Medulla oblongata (tissue), 1 donor: ENCODE results near the gene SEPTIN7.
"Not testable (repeated sequence)": the region's sequence is repeated elsewhere in the genome, so short reads cannot be mapped to it uniquely, and the experiment has no call there.

Experiments used
- DNase-seq: peaks from one replicate; pipeline ENCODE4 v3.0.0-alpha.2; 2015; ENCODE audit errors: extremely low spot score

The SEPTIN7 gene

DNA sequence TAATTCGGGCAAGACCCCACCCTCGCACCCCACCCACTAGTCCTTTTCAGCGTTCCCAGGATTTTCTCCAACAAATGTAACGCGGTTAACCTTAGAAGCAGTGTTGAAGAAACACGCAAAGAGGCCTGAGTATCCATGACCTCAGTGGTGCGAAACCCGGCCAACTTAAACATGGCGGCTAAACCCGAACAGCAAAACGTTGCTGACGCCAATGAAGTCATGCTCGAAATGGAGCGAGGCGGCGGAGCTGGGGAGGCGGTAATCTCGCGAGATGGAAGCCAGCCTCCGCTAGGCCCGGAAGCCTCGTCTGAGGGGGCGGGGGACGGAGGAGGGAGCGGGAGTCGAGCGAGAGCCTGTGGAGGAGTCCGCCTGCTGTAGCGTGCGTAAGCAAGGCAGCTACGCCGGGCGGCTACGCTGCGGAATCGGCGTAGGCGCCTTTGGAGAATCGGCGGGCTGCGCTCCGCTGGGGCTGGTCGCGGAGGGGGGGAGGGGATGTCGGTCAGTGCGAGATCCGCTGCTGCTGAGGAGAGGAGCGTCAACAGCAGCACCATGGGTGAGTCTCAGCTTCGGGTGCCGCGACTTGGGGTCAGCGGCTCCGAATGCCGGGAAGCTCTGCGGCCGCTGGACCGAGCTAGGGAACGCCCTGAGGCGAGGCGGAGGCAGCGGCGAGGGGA, at the start of gene SEPTIN7:
Gene SEPTIN7 (plus strand): TSS at position 340 of the 674 bp plus-strand sequence. CDS start 153 bp downstream, at position 493.
- DNase-seq: peak; percentile 100

DNA sequence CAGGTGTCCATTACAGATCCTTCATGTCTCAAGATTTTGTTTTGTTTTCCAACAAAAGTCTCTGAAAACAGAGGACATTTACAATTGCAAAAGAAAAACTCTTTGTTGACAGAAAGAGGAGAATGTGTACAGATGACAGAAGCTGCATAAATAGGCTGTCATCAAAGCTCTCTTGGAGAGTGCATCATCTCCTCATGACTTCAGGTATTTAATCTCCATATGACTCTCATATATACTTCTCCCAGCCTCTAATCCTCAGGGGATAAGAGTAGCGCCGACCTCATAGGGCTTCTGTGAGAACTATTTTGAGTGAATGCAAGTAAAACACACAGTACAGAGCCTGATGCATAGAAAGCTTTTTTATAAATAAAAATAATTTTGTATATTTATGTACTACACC, 48.1 kb upstream of the SEPTIN7 start:
- DNase-seq: no peak

DNA sequence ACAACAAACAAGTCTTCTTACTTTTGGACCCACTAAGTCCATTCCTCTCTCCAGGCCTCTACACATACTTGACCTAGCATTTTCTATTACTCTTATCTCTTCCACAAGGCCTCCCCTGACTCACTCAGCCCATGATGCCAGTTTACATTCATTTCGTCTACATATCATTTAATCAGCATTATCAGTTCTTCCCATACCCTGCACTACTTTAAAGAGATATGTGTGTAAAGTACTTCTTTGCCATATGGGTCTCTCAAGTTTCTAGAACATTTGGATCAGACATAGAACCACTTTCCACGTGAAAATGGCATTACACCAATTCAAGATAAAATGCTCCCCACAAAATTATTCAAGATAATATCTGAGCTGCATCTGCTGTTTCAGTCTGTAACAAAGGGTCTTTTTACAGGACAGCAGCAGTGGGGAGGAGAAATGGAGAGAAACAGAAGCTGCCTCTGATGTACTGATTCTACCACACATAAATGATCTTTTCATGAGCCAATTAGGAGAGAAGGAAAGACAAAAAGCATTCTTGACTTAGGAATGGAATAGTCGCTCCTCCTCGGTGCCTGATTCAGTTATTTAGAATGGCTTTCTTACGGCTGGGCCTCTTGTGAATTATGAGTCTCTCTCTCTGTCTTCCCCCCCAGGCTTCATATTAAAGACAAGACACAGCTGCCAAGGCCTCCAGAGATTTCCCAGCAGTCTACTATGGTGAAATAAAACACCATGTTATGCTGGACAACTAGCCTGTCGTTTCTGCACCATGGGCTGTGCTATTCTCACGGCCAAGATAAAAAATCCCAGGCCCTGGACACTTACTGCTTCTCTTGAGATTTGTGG, 46.9 kb upstream of the SEPTIN7 start:
- peak; percentile 82 for DNase-seq

GRCh38 chr7:35754741-35755140, 46.1 kb upstream of the SEPTIN7 start:
- no peak for DNase-seq

GRCh38 chr7:35755711-35756110, 45.1 kb upstream of the SEPTIN7 start:
- no peak for DNase-seq

- DNase-seq: not testable (repeated sequence)
Measured at GRCh38 chr7:35756453-35756852, 44.4 kb upstream of the SEPTIN7 start.

GRCh38 chr7:35757574-35757973, 43.3 kb upstream of the SEPTIN7 start:
- DNase-seq: no peak

- DNase-seq: no peak
Measured at GRCh38 chr7:35758421-35758820, 42.4 kb upstream of the SEPTIN7 start.

DNA sequence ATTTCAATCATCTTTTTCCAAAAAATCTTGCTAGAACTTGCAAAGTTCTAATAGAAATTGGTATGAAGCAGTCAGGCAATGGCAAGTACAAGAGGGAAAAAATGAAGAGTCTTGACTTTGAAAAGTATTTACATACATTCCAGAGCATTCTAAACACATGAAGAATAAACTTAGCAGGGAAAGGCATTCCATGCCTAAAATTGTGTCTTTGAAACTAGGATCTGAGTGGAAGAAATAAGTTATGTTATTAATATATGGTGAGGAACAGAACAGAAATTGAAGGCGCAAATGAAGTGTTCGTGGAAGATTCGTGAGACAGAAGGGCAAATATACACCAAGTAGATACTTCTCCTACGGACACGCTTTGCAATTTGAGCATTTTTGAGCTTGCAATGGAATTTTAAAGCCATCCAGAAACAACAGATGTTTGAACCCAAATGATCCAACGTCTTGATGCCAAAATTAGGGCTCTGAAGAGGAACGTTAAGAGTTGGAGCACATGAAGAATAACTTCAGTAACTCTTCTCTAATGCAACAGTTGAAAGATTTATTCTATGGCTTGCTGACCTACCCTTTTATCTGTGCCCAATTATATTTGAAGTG, 40.6 kb upstream of the SEPTIN7 start:
- no peak for DNase-seq

DNA sequence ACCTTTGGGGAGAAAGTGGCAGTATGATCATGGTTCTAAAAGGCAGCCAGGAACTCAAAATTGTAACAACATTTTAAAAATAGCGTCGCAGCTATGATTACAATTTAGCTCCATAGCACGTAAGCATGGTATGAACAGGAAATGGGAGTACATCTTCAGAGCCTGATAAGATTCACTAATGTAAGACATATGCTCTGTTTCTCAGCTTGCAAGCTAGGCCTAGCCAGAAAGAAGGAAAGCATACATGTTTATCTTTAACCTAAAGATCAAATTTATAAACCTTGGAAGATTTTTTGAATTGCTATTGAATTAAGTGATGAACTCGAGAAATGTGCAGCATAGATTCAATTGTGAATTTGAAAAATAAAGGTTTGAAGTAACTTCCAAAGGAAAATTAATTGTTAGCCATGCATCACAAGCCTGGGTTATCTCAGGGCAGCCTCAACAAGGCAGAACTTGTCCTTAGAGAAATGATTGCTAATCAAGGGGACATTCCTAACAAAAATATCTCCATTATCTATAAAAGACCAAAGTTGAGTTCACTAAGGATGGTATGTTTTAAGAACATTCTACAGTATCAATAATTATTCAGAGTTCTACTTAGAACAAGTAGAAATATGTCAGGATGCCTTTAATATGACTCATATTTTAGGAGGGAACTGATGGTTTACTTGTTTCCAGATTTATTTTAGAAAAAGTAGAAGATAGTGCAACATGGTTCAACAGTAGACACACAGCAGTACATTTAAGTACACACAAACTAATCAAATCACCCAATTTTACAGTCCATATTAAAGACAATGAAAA, 38.8 kb upstream of the SEPTIN7 start:
- DNase-seq: no peak

DNA sequence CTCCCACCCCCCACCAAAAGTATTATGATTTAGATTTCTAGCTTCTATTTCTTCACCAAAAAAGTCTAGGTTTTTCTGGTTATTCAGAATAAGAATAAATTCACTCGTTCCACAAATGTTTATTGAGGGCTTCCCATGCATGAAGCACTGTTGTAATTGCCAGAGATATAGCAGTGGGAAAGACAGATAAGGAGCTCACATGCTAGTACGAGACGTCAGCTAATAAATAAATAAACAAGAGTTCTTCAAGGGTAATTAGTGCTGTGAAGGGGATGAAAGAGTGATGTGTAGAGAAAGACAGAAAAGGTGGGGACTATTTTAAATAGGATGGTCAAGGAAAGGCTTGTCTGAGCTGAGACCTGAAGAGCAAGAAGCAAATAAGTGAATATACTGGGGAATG, 38.1 kb upstream of the SEPTIN7 start:
- no peak for DNase-seq

DNA sequence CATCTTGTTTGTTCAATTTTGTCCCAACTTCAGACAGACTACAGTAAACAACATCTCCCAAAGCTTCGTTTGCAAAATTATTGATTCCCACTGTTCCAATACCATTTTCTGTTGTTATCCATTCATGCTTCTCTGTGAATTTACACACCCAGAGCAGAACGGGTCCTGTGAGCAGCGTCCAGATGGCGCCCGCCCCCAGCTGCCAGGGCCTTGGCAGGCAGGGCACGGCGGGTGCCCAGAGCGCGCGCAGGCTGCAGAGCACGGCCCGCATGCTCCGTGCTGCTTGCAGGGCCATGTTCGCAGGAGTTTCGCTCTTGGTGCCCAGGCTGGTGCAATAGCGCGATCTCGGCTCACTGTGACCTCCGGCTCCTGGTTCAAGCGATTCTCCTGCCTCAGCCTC, 32.5 kb upstream of the SEPTIN7 start:
- DNase-seq: no peak

- DNase-seq: no peak
Measured at GRCh38 chr7:35771776-35772175, 29.1 kb upstream of the SEPTIN7 start.

DNA sequence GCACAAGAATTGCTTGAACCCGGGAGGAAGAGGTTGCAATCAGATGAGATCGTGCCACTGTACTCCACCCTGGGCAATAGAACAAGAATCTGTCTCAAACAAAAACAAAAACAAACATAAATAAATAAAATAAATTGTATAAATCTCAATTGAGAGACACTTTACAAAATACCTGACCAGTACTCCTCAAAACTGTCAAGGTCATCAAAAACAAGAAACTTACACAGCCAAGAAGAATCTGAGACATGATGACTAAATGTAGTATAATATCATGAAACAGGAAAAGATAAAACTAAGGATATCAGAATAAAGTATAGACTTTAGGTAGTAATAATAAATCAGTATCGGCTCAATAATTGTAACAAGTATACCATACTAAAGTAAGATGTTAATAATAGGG, 26.9 kb upstream of the SEPTIN7 start:
- DNase-seq: no peak

DNA sequence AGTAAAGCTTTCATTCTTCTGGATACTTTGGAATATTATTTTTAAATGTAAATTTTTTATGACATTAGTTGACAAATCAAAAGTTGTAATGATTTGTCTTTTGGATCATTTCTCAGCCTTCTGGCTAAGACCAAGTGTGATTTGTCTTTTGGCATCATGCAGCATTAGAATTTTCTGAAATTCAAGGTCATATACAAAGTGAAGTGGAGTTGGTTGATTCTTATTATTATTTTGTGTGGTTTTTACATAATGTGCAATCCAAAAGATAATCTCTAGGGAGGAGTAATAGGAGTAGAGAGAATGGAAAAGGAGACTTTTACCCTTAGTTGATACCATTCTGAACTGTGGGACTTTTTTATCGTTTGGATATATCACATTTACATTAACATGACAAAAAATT, 24.2 kb upstream of the SEPTIN7 start:
- DNase-seq: no peak

- peak; percentile 80 for DNase-seq
Measured at GRCh38 chr7:35777121-35777520, 23.7 kb upstream of the SEPTIN7 start.

GRCh38 chr7:35780070-35780469, 20.8 kb upstream of the SEPTIN7 start:
- no peak for DNase-seq

DNA sequence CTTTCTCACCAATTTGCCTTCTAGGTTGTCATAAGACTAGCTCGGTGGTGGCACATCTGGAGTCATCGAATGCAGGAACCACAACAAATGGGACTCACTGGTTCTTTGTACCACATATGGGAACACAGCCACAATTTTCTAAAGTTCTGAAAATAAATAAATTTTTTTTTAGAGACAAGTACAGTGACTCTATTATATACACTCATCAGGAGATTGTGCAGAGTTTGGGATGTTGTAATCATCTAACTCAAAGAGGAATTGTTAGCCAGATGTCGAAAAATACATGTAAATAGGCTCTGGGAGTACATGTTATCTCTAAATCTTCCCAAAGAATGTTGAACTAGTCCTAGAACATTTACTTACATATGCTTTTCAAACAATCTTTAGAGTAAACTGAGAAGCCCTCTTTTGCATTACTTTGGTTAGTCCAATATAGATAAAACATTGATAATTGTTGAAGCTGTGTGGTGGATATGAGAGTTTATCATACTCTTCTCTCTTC, 19.6 kb upstream of the SEPTIN7 start:
- DNase-seq: peak; percentile 78

DNA sequence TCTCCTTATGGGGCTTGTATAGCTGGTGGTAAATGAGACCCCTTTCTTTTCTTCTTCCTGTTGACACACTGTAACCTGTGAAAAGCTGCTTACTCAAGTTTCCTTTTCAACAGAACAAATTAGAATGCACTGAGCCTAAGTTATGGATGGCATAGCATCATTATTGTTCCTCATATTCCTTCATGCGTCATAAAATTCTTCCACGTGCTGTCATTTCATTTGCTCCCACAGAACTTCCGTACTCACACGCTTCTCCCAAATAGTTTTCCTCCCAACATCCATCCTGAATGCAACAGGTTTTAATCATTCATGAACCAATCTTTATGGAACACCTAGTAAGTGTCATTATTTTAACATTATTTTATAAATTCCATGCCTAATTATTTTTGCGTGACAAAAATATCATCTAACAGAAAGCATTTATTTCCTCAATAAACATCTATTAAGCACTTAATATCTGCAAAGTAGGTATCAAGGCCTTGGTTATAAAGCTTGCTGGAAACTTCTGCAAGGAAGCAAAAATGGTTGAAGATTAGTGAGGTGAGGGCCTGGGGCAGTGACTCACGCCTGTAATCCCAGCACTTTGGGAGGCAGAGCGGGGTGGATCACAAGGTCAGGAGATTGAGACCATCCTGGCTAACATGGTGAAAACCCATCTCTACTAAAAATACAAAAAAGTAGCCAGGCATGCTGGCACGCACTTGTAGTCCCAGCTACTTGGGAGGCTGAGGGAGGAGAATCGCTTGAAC, 18.9 kb upstream of the SEPTIN7 start:
- DNase-seq: no peak

DNA sequence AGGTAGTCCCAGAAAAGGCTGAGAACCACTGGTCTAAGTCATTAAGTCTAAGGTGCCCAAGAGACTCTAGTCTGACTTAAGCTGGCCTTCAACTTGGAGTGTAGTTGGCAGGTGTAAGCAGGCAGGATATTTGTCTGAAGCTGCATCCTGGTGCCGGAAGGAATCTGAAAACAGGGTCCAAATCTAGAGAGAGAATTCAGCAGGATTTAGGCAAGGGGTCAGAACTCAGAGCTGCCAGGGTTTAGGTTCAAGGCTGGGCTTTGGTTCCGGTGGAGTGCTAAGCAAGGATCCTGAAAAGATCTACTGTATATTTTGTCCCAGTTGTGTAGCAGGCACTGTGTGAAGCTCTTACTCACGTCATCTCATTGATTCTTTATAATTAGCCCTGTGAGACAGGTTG, 16.5 kb upstream of the SEPTIN7 start:
- no peak for DNase-seq

DNA sequence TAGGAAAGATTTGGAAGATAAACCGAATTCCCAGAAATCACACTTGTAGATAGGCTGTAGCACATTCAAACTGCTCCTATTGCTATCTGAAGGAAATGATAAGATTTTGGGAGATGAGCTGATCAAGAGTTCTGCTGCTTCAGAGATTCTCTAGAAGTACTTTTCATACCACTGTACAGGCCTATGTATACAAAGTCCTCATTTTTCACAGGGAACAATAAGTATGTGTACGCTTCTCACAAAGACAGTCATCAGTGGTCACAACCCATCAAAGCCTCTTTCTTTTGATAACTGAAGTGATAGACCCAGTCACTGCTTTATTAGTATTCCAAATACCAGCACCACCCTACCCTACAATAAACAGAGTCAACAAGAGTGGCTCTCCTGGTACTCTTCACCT, 15.6 kb upstream of the SEPTIN7 start:
- DNase-seq: peak; percentile 83
